HT1080 (cell line): ENCODE measurements around the gene FGD5. TPM values are rescaled to one million over a fixed set of nuclear protein-coding genes. Genes with fewer than 3 reads are reported as not detected.

Experiments
- DNase-seq: peaks from one replicate; pipeline ENCODE4 v3.0.0-alpha.2; 2015; ENCODE audit warnings: low read depth
- total RNA-seq: library from RNA; depleted of rRNA; stranded (reverse); fragments of >200 nt; shearing (Covaris generic); gene quantifications from 2 replicates; pipeline ENCODE4 v1.2.3, GENCODE V29; 2014; rRNA removed

FGD5 gene
- total RNA-seq, 1 experiment from 2014 or later, result not detected

DNA sequence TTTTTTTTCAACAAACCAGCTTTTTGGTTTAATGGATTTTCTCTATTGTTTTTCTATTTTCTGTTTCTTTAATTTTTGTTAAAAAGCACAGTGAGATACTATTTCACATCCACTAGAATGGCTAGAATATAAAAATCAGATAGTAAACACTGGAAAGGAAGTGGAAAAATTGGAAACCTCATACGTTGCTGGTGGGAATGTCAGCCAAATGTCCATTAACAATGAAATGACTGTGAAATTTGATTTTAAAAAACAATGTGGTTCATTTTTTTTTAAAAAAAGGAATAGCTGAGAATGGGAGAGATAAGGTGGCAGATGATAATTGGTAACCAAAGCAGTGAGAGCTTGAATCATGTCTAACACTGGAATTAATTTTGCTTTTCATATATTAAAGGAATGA is 148.5 kb downstream of the FGD5 start:
- no peak for DNase-seq

DNA sequence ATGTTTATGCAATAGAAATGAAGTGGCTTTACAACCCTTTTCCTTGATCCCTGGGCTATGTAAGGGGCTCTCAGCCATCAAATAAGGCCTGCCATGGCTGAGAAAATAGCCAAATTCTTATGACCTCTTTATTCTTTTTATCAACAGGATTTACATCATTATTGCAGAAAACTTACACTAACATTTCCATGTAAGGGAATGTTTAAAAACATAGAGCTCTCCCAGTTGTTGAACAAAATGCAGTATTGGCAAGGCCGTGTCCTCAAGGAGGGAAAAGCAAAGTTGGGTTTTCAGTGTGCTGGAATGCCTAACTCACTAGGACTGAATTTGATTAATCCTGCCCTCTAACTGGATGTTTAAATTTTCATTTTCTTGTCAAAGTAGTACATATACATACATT is 150.9 kb downstream of the FGD5 start:
- DNase-seq, result no peak

GRCh38 chr3:14976317-14976716 is 157.6 kb downstream of the FGD5 start:
- DNase-seq, result no peak

DNA sequence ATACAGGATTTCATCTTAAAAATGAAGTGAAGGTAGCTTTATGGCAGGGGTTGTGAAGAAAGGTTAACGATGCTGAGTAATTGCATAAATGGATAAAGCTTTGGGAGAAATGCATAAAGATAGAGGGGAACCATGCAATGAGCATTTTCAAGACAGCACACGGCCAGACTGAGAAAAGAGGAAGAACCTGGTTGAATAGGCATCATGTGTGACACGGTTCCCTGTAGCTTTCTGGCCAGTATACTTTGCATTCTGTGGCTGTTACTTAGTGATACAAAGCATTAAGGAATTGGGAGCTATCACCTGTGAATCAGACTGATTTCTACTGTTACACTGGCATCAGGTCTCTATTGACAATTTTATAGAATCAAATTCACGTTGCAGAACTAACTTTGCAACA is 161.9 kb downstream of the FGD5 start:
- DNase-seq, result no peak

Other genes with a start within 250 kb of the FGD5 start
- gene CCDC174, start 167.2 kb upstream of the FGD5 start, total RNA-seq, result 6.6 and 7.6 TPM in 2 replicates
- gene C3orf20, start 143.8 kb upstream of the FGD5 start, total RNA-seq, result 0.05 TPM in 1 of 2 replicates, not detected in the other
- 20.3 and 29.2 TPM in 2 replicates for gene NR2C2, start 128.6 kb downstream of the FGD5 start, total RNA-seq
- 66.4 and 69.0 TPM in 2 replicates for gene MRPS25, start 246.4 kb downstream of the FGD5 start, total RNA-seq